Loucy (cell line): ENCODE measurements around the gene NRG2.

Experiments used
- EZH2phosphoT487 ChIP-seq: fragments of 200-600 bp; IDR thresholded peaks from 2 replicates; pipeline ENCODE4 v1.6.1; 2018; ENCODE audit warnings: antibody characterized with exemption, mild to moderate bottlenecking, moderate library complexity, borderline replicate concordance
- TF ChIP-seq, protein P1 (sequence below): fragments of 200-600 bp; sonication (generic); conservative IDR thresholded peaks from 2 replicates; pipeline ENCODE4 v1.5.1; 2014; ENCODE audit warnings: mild to moderate bottlenecking, antibody characterized with exemption, low read length

DNA sequence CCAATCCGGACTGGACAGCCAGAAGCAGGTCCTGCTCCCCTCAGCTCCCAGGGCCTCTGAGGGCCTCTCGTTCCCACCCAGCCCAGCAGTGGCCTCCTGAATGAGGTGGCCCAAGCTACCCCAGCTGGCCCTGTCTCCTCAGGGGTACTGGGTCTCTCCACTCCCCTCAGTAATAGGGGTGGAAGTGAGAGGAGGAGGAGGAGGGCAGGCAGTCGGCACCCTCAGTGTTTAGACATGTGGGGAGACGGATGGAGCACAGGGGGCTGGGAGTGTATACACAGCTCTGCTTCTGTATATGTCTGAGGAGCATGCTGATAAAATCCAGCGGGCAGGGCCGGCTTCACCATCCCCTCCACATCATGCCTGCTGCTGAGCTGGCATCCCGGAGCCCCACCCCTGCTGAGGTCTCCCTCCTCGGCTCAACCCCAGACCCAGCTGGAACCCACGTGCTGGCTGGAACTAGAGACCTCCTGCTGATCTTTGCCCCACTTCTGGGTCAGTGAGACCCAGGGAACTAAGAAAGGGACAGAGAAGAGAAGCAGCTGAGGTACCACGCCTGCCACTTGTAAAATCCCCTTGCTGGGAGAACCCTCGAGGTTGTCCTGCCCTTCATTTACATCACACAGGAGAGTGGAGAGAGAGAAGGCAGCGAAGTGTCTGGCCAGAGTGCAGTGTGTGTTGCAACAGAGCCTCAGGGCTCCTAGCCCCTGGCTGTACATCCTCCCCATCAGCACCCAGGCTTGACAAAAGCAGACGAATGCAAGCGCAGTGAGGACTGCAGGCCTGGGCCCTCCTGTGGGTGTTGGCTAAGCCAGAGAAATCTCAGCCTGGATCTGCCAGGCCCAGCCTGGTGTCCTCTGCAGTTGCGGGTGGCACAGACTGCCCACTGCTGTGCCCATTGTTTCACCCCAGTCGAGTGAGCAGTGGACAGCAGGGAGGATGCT is 170.0 kb downstream of the NRG2 start:
- TF ChIP-seq, protein P1, sequence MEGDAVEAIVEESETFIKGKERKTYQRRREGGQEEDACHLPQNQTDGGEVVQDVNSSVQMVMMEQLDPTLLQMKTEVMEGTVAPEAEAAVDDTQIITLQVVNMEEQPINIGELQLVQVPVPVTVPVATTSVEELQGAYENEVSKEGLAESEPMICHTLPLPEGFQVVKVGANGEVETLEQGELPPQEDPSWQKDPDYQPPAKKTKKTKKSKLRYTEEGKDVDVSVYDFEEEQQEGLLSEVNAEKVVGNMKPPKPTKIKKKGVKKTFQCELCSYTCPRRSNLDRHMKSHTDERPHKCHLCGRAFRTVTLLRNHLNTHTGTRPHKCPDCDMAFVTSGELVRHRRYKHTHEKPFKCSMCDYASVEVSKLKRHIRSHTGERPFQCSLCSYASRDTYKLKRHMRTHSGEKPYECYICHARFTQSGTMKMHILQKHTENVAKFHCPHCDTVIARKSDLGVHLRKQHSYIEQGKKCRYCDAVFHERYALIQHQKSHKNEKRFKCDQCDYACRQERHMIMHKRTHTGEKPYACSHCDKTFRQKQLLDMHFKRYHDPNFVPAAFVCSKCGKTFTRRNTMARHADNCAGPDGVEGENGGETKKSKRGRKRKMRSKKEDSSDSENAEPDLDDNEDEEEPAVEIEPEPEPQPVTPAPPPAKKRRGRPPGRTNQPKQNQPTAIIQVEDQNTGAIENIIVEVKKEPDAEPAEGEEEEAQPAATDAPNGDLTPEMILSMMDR: no peak
- TF ChIP-seq EZH2phosphoT487: no peak
